Sigmoid colon (tissue), 7 donors: Measurements from ENCODE around the gene GAL3ST2. TPM values are rescaled to one million over a fixed set of nuclear protein-coding genes. Genes with fewer than 3 reads are reported as not detected.

Experiments used
- DNase-seq: peaks from one replicate; pipeline ENCODE4 v3.0.0-alpha.2; 2019
- H3K27ac ChIP-seq, 4 donors: fragments of 200-600 bp; sonication (generic); one replicate each; pipeline ENCODE4 v1.5.1; 2016 to 2019; ENCODE audit warnings: mild to moderate bottlenecking in 1 of 4
- H3K27me3 ChIP-seq, 3 donors: fragments of 200-600 bp; sonication (generic); one replicate each; pipeline ENCODE4 v1.5.1; 2019; ENCODE audit warnings: mild to moderate bottlenecking in 1 of 3
- H3K36me3 ChIP-seq, 4 donors: fragments of 200-600 bp; sonication (generic); one replicate each; pipeline ENCODE4 v1.5.1; 2016 to 2019
- H3K4me1 ChIP-seq, 4 donors: fragments of 200-600 bp; sonication (generic); one replicate each; pipeline ENCODE4 v1.5.1; 2017 to 2019
- H3K4me3 ChIP-seq, 4 donors: fragments of 200-600 bp; sonication (generic); one replicate each; pipeline ENCODE4 v1.5.1; 2017 to 2019; ENCODE audit warnings: mild to moderate bottlenecking in 2 of 4, moderate library complexity in 1 of 4
- H3K9me3 ChIP-seq, 4 donors: fragments of 200-600 bp in 3 of 4; sonication (generic) in 3 of 4; one replicate each; pipeline versions ENCODE4 v1.5.1 to v1.6.1; 2013 to 2019
- CTCF ChIP-seq, 4 experiments: fragments of 450-650 bp in 3 of 4; fragments of 200-600 bp in 1 of 4; IDR thresholded peaks; one replicate each; pipeline ENCODE4 v1.5.1; 2016 to 2019; ENCODE audit warnings: antibody characterized with exemption in 4 of 4, mild to moderate bottlenecking in 3 of 4, moderate library complexity in 2 of 4
- EP300 ChIP-seq, 4 donors: sonication (generic); formaldehyde crosslinking; IDR thresholded peaks; one replicate each; pipeline ENCODE4 v1.6.1; 2017; ENCODE audit warnings: antibody characterized with exemption in 4 of 4
- POLR2A ChIP-seq, 2 donors: fragments of 450-650 bp; IDR thresholded peaks; one replicate each; pipeline ENCODE4 v1.6.1; 2016; ENCODE audit warnings: antibody characterized with exemption in 2 of 2, mild to moderate bottlenecking in 2 of 2, moderate library complexity in 2 of 2
- POLR2AphosphoS5 ChIP-seq, 4 donors: sonication (generic); formaldehyde crosslinking; IDR thresholded peaks; one replicate each; pipeline ENCODE4 v1.6.1; 2017; ENCODE audit warnings: antibody characterized with exemption in 4 of 4
- WGBS, 2 donors: extraction: QIAGEN DNeasy Blood & Tissue Kit; methylation state at CpG; one replicate each; pipeline ENCODE4 v1.1.7; 2013; 5-methylcytosine and 5-hydroxymethylcytosine counted together
- intact Hi-C: fragments of 100-400 bp; cut with DNase I; formaldehyde crosslinking; loops from one replicate; pipeline ENCODE4 v1.15.1; 2023
- polyA plus RNA-seq, 3 donors: library from polyadenylated mRNA; stranded (reverse); fragments of 200-250 nt; gene quantifications; one replicate each; pipeline ENCODE4 v1.2.3, GENCODE V29; 2013
- total RNA-seq, 4 donors: library from RNA; depleted of rRNA; stranded (reverse); fragments of >200 nt; gene quantifications; one replicate each; pipeline ENCODE4 v1.1.0, GENCODE V29; 2016
- donor health status: healthy with polysubstance abuse.
- donor health status: Bipolar disorder and iron deficiency.
- donor health status: healthy.

Gene GAL3ST2
- total and polyA plus RNA-seq, 7 donors, result 0.33 to 13.6 (median 3.0) TPM; not detected in 2

- Histone ChIP-seq H3K4me1 (no peaks in the 10 kb centered on the region), H3K27me3 (no peaks in the 10 kb centered on the region), H3K4me3 (no peak overlapping the region), H3K36me3 (peaks cover 0 to 73% (median 25%) of the 10 kb centered on the region in 4 donors), H3K27ac (no peak overlapping the region), H3K9me3 (no peaks in the 10 kb centered on the region)
- no peak for TF ChIP-seq POLR2A (IDR thresholded peaks at IDR 0.05)
- TF ChIP-seq POLR2AphosphoS5 (IDR thresholded peaks at IDR 0.05), result no peak
- no peak for TF ChIP-seq EP300 (IDR thresholded peaks at IDR 0.05)
- no peak for DNase-seq
- intact Hi-C loops, result no loop called here
- WGBS, 2 donors, result 97% methylated on average over 13 of the region's 13 CpGs
These were observed 31.3 kb upstream of the GAL3ST2 start for GRCh38 chr2:241745276-241745675.

GRCh38 chr2:241746084-241746483 is 30.5 kb upstream of the GAL3ST2 start:
- Histone ChIP-seq H3K9me3 (no peaks in the 10 kb centered on the region), H3K4me3 (no peak overlapping the region), H3K36me3 (peaks cover 0 to 71% (median 25%) of the 10 kb centered on the region in 4 donors), H3K27ac (no peak overlapping the region), H3K4me1 (no peaks in the 10 kb centered on the region), H3K27me3 (no peaks in the 10 kb centered on the region)
- DNase-seq, result no peak
- whole genome bisulfite sequencing, 2 donors, result 96 to 98% methylated on average over 4 of the region's 4 CpGs
- no peak for TF ChIP-seq EP300 (IDR thresholded peaks at IDR 0.05)
- intact Hi-C loops, result no loop called here

GRCh38 chr2:241748468-241749256 is 28.0 kb upstream of the GAL3ST2 start:
- Histone ChIP-seq H3K9me3 (no peaks in the 10 kb centered on the region), H3K4me3 (no peak overlapping the region), H3K36me3 (peaks cover 0 to 66% (median 26%) of the 10 kb centered on the region in 4 donors), H3K27me3 (no peaks in the 10 kb centered on the region), H3K4me1 (no peaks in the 10 kb centered on the region), H3K27ac (no peak overlapping the region)
- TF ChIP-seq EP300 (IDR thresholded peaks at IDR 0.05) (no peak), CTCF (IDR thresholded peaks at IDR 0.05) (no peak)
- 90 to 95% methylated on average over 32 of the region's 32 CpGs for WGBS, 2 donors
- intact Hi-C loops, result no loop called here
- no peak for DNase-seq

- Histone ChIP-seq H3K9me3 (no peaks in the 10 kb centered on the region), H3K36me3 (peaks cover 0 to 66% (median 18%) of the 10 kb centered on the region in 4 donors), H3K27me3 (no peaks in the 10 kb centered on the region), H3K27ac (no peak overlapping the region), H3K4me1 (no peaks in the 10 kb centered on the region), H3K4me3 (no peak overlapping the region)
- no peak for TF ChIP-seq CTCF (IDR thresholded peaks at IDR 0.05)
- TF ChIP-seq POLR2A (IDR thresholded peaks at IDR 0.05), result no peak
- no peak for TF ChIP-seq EP300 (IDR thresholded peaks at IDR 0.05)
- intact Hi-C loops, result no loop called here
- DNase-seq, result no peak
- WGBS, 2 donors, result 86 to 88% methylated on average over 22 of the region's 22 CpGs
These were observed 26.4 kb upstream of the GAL3ST2 start for GRCh38 chr2:241750076-241750840.

GRCh38 chr2:241751152-241751551 is 25.5 kb upstream of the GAL3ST2 start:
- intact Hi-C loops, result no loop called here
- H3K4me3 ChIP-seq, result no peak overlapping the region
- WGBS, 2 donors, result 91 to 97% methylated on average over 15 of the region's 15 CpGs

GRCh38 chr2:241751776-241752175 is 24.8 kb upstream of the GAL3ST2 start:
- Histone ChIP-seq H3K27me3 (no peaks in the 10 kb centered on the region), H3K9me3 (no peaks in the 10 kb centered on the region), H3K4me3 (no peak overlapping the region), H3K36me3 (peaks cover 4 to 66% (median 21%) of the 10 kb centered on the region in 4 donors), H3K4me1 (no peaks in the 10 kb centered on the region), H3K27ac (no peak overlapping the region)
- no peak for TF ChIP-seq CTCF (IDR thresholded peaks at IDR 0.05)
- no peak for TF ChIP-seq POLR2A (IDR thresholded peaks at IDR 0.05)
- TF ChIP-seq EP300 (IDR thresholded peaks at IDR 0.05), result no peak
- TF ChIP-seq POLR2AphosphoS5 (IDR thresholded peaks at IDR 0.05), result no peak
- intact Hi-C loops, result no loop called here
- WGBS, 2 donors, result 97% methylated on average over 18 of the region's 18 CpGs
- DNase-seq, result no peak

More at GRCh38 chr2:241751152-241751551, 25.5 kb upstream of the GAL3ST2 start:
- TF ChIP-seq POLR2A (IDR thresholded peaks at IDR 0.05) (no peak), EP300 (IDR thresholded peaks at IDR 0.05) (no peak)
- peaks cover 4 to 66% (median 18%) of the 10 kb centered on the region in 4 donors for H3K36me3 ChIP-seq
- no peaks in the 10 kb centered on the region for H3K9me3 ChIP-seq
- no peaks in the 10 kb centered on the region for H3K4me1 ChIP-seq
- no peak for DNase-seq
- no peak overlapping the region for H3K27ac ChIP-seq
- no peaks in the 10 kb centered on the region for H3K27me3 ChIP-seq
